ENCODE results near the gene ZNF878.
"Not testable (repeated sequence)": the region's sequence is repeated elsewhere in the genome, so short reads cannot be mapped to it uniquely, and the experiment has no call there.

ZNF878 gene

DNA sequence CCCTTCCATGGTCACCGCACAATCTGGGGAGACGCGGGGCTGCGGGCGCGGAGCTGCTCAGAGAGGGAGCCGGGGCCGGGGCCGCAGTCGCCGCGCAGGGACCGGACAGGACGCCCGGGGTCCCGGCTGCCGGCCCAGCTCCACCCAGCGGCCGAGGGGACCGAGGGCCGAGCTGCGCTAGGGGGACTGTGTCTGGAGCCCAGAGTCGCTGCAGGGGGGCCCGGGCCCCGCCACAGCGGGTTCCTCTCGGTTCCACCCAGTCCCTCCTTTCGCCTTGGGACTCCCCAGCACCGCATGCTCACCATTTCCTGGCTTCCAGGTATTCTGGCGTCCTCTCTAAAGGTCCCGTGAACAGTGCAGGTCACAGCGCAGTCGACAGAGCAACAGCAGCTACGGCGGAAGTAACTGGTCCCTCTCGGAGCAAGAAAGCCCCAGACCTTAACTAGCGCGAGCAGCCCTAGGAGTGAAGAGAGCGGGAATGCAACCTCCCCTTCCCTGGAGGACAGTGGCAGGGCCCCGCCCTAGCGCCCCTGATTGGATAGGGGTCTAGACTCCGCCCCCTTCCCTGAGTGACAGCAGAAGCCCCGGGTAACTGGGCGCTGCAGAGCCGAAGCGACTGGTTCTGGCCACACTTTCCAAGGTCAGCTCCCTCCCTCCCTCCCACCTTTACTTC lies at the start of gene ZNF878:
Gene ZNF878 (minus strand): TSS at position 465 of the 673 bp plus-strand sequence. CDS start 160 bp downstream, at position 305.
- Histone ChIP-seq H3K36me3 (replicated peaks) (no peaks in the 10 kb centered on the region), H3K9me3 (no peaks in the 10 kb centered on the region; the same call in 1 of the 2 replicates), H3K4me1 (no peaks in the 10 kb centered on the region), H3K4me3 (peak within 1 kb of the TSS; percentile 12; the same call in 1 of the 2 replicates), H3K27me3 (ENCODE audit: low read depth) (no peaks in the 10 kb centered on the region)
- in situ Hi-C loops (cut with MboI; ENCODE audit: low sequenced_read_pairs): no loop called here
- peak in 1 of 2 experiments; percentile 48 for DNase-seq (ENCODE audit: low spot score in 2 of 2)

DNA sequence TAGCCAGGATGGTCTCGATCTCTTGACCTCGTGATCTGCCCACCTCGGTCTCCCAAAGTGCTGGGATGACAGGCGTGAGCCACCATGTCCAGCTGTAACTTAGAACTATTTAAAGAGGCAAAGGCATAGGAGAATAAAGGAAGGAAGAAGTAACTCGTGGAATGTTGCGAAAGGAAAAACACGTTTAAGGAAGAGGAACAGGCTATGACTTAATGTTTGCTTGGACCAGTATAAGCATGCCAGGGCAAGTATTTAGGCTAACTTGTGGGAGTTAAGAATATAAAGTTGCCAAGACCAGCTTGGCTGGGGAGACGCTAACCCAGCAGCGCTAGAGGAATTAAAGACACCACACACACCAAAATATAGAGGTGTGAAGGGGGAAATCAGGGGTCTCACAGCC lies 45.3 kb upstream of the ZNF878 start:
- no peaks in the 10 kb centered on the region for H3K36me3 ChIP-seq (replicated peaks)
- no peaks in the 10 kb centered on the region for H3K27me3 ChIP-seq (ENCODE audit: low read depth)
- DNase-seq (ENCODE audit: low spot score in 2 of 2): no peak
- H3K4me3 ChIP-seq: no peak overlapping the region
- no peaks in the 10 kb centered on the region for H3K4me1 ChIP-seq
- in situ Hi-C loops (cut with MboI; ENCODE audit: low sequenced_read_pairs): no loop called here
- H3K9me3 ChIP-seq: no peaks in the 10 kb centered on the region

DNA sequence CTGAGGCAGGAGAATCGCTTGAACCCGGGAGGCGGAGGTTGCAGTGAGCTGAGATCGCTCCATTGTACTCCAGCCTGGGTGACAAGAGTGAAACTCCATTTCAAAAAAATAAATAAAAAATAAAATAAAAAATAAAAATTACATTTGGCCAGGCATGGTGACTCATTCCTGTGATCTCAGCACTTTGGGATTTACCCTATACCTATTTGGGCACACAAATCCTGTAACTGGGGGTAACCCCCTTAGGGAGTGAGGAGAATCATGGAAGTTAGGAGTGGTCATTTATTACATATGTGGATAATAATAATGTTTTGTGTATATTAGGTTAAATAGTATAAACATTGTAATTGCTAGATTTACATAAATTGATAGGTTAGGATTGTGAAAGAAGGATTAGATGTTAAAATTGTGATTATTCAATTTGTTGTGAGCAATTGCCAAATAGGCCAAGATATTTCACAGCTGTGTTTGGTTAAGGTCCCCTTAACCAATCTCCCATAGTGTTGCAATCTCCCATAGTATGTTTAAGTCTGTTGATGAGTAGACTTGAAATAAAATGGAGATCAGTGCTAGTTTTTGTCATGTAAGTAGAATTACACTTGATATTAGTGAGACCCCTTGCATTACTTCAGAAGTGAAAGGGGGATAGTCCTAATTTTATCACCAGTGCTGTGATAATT lies 42.5 kb upstream of the ZNF878 start:
- in situ Hi-C loops (cut with MboI; ENCODE audit: low sequenced_read_pairs): no loop called here
- H3K36me3 ChIP-seq (replicated peaks): no peaks in the 10 kb centered on the region
- no peak for DNase-seq (ENCODE audit: low spot score in 2 of 2)
- H3K4me1 ChIP-seq: no peaks in the 10 kb centered on the region
- no peak overlapping the region for H3K4me3 ChIP-seq
- no peaks in the 10 kb centered on the region for H3K27me3 ChIP-seq (ENCODE audit: low read depth)
- no peaks in the 10 kb centered on the region for H3K9me3 ChIP-seq

DNA sequence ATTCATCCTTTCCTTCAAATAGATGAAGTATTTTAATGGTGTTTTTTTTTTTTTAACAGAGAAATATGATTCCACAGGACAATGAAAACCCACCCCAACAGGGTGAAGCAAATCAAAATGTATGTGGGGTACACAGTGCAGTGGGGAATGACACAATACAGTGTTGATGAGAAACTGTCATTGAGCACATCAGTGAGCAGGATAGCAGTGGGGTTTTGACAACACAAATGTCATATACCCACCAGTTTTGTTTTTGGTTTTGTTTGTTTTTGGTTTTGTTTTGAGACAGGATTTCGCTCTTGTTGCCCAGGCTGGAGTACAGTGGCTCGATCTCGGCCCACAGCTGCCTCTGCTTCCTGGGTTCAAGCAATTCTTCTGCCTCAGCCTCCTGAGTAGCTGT lies 41.0 kb upstream of the ZNF878 start:
- in situ Hi-C loops (cut with MboI; ENCODE audit: low sequenced_read_pairs): no loop called here
- DNase-seq (ENCODE audit: low spot score in 2 of 2): no peak
- no peaks in the 10 kb centered on the region for H3K4me1 ChIP-seq
- H3K9me3 ChIP-seq: no peaks in the 10 kb centered on the region
- H3K27me3 ChIP-seq (ENCODE audit: low read depth): no peaks in the 10 kb centered on the region
- H3K4me3 ChIP-seq: no peak overlapping the region
- H3K36me3 ChIP-seq (replicated peaks): no peaks in the 10 kb centered on the region

DNA sequence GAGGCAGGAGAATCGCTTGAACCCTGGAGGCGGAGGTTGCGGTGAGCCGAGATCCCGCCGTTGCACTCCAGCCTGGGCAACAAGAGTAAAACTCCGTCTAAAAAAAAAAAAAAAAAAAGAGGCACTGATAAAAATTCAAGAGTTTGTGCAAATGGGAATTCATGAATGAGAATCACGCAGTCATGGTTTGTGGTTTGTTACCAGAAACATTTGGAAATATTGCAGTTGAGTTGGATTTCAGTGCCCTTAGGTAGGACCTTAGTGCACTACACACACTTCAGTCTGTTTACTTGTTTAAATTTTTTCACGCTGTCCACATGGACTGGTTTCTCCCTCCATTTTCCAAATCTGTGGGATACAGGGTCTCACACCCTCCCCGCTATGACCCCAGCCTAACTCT lies 40.2 kb upstream of the ZNF878 start:
- in situ Hi-C loops (cut with MboI; ENCODE audit: low sequenced_read_pairs): no loop called here
- no peak for DNase-seq (ENCODE audit: low spot score in 2 of 2)
- no peaks in the 10 kb centered on the region for H3K9me3 ChIP-seq
- H3K4me3 ChIP-seq: peak overlapping the region; percentile 33
- no peaks in the 10 kb centered on the region for H3K27me3 ChIP-seq (ENCODE audit: low read depth)
- no peaks in the 10 kb centered on the region for H3K36me3 ChIP-seq (replicated peaks)
- H3K4me1 ChIP-seq: no peaks in the 10 kb centered on the region

DNA sequence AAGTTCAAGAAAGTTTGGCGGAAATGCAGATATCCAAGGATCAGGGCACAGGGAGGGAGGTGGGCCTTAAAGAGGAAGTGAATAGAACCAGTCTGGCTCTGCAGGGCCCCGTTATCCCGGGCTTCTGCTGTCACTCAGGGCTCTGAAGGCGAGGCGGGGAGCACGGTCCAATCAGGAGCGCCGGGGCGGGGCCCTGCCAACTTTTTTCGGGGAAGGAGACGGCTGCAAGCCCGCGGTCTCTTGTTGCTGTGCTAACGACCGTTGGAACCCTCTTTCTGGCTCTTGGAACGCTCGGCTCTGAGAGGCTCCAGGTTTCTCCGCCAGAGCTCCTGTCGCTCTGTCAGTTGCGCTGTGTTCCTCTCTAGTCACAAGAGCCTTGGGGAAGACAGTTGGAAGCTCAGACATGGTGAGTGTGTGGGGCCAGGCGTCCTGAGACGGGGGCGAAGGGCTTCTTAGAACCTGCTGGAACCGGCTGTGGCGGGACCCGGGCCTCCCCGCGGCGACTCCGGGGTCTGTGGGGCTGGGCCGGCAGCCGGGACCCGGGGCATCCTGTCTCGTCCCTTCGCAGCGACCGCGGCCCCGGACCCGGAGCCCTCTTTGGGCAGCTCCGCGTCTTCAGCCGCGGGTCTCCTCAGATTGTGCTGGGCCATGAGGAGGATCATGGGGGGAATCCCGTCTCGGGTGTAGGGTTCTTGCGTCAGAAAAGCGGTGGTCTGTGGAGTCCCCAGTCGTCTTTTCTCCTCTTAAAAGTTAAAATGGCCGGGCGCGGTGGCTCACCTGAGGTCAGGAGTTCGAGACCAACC lies 39.5 kb upstream of the ZNF878 start:
- DNase-seq (ENCODE audit: low spot score in 2 of 2): peak; percentile 31 to 69
- in situ Hi-C loops (cut with MboI; ENCODE audit: low sequenced_read_pairs): no loop called here
- H3K36me3 ChIP-seq (replicated peaks): no peaks in the 10 kb centered on the region
- H3K27me3 ChIP-seq (ENCODE audit: low read depth): no peaks in the 10 kb centered on the region
- no peaks in the 10 kb centered on the region for H3K4me1 ChIP-seq
- no peaks in the 10 kb centered on the region for H3K9me3 ChIP-seq
- H3K4me3 ChIP-seq: peak overlapping the region; percentile 33

DNA sequence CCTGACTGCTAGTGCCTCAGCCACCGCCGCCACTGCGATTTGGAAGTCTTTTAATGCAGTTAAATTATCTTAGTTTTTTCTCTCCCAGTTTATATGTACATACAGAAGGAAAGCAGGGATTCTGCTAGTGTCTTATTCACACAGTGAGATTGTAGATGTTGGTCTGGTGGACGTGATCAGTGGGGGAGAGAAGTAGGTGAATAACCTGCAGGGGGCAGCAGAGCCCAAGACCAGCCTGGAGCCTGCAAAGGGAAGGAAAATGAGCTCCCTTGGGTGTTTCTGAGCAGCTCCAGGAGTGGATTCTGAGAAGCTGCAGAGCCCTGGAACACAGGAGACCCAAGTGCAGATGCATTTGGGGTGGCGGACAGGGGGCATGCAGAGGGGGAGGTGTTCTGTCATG lies 38.0 kb upstream of the ZNF878 start:
- Histone ChIP-seq H3K4me3 (no peak overlapping the region), H3K4me1 (no peaks in the 10 kb centered on the region), H3K9me3 (0 out of 2 replicates have a peak, but pooled peaks cover under 1% of the 10 kb centered on the region), H3K27me3 (ENCODE audit: low read depth) (no peaks in the 10 kb centered on the region), H3K36me3 (replicated peaks) (no peaks in the 10 kb centered on the region)
- DNase-seq (ENCODE audit: low spot score in 2 of 2): peak in 1 of 2 experiments; percentile 58
- in situ Hi-C loops (cut with MboI; ENCODE audit: low sequenced_read_pairs): no loop called here

DNA sequence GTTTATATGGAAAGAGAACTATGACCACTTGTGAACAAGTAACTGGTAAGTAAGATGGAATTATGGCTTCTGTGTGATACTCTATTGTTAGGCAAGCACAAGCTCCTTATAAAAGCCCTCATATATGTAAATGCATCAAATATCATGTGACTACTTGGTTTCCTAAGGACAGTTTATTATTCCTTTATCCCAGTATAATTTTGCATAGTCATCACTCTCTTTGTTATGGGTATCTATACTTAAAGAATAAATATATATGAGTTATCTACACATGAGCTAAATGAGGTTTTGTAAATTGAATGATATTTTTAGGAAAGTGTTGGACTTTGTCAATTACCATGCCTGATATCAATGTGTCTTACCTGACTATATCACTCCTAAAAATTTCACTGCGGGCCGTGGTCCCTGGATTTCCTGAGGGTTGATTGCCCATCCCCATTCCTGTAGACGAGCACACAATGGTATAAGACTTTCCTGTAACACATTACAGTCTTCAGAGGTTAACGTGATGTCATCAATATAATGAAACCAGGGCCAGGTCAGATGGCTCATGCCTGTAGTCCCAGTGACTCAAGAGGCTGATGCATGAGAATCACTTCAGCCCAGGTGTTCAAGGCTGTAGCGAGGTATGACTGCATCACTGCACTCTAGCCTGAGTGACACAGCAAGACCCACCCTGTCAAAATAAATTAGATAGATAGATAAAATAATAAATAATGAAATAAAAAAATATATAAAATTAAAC lies 32.5 kb upstream of the ZNF878 start:
- in situ Hi-C loops (cut with MboI; ENCODE audit: low sequenced_read_pairs): no loop called here
- DNase-seq (ENCODE audit: low spot score in 2 of 2): no peak
- Histone ChIP-seq H3K27me3 (ENCODE audit: low read depth) (no peaks in the 10 kb centered on the region), H3K36me3 (replicated peaks) (no peaks in the 10 kb centered on the region), H3K4me1 (no peaks in the 10 kb centered on the region), H3K9me3 (peaks cover 2% of the 10 kb centered on the region; the same call in 1 of the 2 replicates), H3K4me3 (no peak overlapping the region)

DNA sequence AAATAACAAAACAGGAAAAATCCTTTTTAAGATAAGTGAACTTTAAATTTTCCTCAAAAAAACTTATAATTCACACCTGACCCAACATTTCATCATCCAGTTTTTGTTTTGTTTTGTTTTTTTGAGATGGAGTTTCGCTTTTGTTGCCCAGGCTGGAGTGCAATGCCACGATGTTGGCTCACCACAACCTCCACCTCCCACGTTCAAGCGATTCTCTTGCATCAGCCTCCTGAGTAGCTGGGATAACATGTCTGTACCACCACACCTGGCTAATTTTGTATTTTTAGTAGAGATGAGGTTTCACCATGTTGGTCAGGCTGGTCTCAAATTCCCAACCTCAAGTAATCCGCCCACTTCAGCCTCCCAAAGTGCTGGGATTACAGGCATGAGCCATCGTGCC lies 30.6 kb upstream of the ZNF878 start:
- DNase-seq (ENCODE audit: low spot score in 2 of 2); H3K27me3 ChIP-seq (ENCODE audit: low read depth); in situ Hi-C loops (cut with MboI; ENCODE audit: low sequenced_read_pairs); H3K4me3 ChIP-seq; H3K4me1 ChIP-seq; H3K9me3 ChIP-seq; H3K36me3 ChIP-seq (replicated peaks): not testable (repeated sequence)

DNA sequence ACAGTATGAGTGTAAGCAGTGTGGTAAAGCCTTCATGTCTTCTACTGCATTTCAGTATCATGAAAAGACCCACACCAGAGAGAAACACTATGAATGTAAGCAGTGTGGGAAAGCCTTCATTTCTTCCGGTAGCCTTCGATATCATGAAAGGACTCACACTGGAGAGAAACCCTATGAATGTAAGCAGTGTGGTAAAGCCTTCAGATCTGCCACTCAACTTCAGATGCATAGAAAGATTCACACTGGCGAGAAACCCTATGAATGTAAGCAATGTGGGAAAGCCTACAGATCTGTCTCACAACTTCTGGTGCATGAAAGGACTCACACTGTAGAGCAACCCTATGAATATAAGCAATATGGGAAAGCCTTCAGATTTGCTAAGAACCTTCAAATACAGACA lies 24.6 kb upstream of the ZNF878 start:
- Histone ChIP-seq H3K27me3 (ENCODE audit: low read depth) (no peaks in the 10 kb centered on the region), H3K9me3 (peaks cover 14% of the 10 kb centered on the region), H3K4me1 (no peaks in the 10 kb centered on the region), H3K4me3 (no peak overlapping the region), H3K36me3 (replicated peaks) (no peaks in the 10 kb centered on the region)
- in situ Hi-C loops (cut with MboI; ENCODE audit: low sequenced_read_pairs): no loop called here
- DNase-seq (ENCODE audit: low spot score in 2 of 2): no peak

DNA sequence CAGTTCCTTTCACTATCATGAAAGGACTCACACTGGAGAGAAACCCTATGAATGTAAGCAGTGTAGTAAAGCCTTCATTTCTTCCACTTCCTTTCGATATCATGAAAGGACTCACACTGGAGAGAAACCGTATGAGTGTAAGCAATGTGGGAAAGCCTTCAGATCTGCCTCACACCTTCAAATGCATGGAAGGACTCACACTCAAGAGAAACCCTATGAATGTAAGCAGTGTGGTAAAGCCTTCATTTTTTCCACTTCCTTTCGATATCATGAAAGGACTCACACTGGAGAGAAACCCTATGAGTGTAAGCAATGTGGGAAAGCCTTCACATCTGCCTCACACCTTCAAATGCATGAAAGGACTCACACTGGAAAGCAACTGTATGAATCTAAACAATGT lies 23.6 kb upstream of the ZNF878 start:
- H3K4me3 ChIP-seq; DNase-seq (ENCODE audit: low spot score in 2 of 2); H3K27me3 ChIP-seq (ENCODE audit: low read depth); H3K36me3 ChIP-seq (replicated peaks); H3K4me1 ChIP-seq; in situ Hi-C loops (cut with MboI; ENCODE audit: low sequenced_read_pairs): not testable (repeated sequence)
- H3K9me3 ChIP-seq: peaks cover 14% of the 10 kb centered on the region

DNA sequence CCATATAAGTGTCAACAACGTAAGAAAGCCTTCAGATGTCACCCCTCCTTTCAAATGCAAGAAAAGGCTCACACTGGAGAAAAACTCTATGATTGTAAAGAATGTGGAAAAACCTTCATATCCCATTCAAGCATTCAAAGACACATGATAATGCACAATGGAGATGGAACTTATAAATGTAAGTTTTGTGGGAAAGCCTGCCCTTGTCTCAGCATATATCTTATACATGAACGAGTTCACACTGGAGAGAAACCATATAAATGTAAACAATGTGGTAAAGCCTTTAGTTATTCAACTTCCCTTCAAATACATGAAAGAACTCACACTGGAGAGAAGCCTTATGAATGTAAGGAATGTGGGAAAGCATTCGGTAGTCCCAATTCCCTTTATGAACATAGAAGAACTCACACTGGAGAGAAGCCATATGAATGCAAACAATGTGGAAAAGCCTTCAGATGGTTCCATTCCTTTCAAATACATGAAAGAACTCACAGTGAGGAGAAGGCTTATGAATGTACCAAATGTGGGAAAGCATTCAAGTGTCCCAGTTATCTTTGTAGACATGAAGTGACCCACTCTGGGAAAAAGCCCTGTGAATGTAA lies 22.9 kb upstream of the ZNF878 start:
- no peak overlapping the region for H3K4me3 ChIP-seq
- no peaks in the 10 kb centered on the region for H3K27me3 ChIP-seq (ENCODE audit: low read depth)
- in situ Hi-C loops (cut with MboI; ENCODE audit: low sequenced_read_pairs): no loop called here
- peaks cover 14% of the 10 kb centered on the region for H3K9me3 ChIP-seq
- no peaks in the 10 kb centered on the region for H3K36me3 ChIP-seq (replicated peaks)
- H3K4me1 ChIP-seq: no peaks in the 10 kb centered on the region
- no peak for DNase-seq (ENCODE audit: low spot score in 2 of 2)

Measured in HAP-1 (cell line).